Gastroesophageal sphincter (tissue), 4 donors: Measurements from ENCODE around the gene CACNA1C. TPM values are rescaled to one million over a fixed set of nuclear protein-coding genes. Genes with fewer than 3 reads are reported as not detected.

Source experiments
- ATAC-seq: fragments of 150-250 bp; one replicate; pipeline ENCODE4 v1.9.1; 2016; ENCODE audit warnings: mild to moderate bottlenecking, moderate library complexity
- H3K27ac ChIP-seq, 4 donors: fragments of 200-600 bp; sonication (generic) in 3 of 4; 1 replicate in 3 of 4; 2 replicates in 1 of 4; pipeline ENCODE4 v1.5.1; 2016 to 2019
- H3K27me3 ChIP-seq: fragments of 200-600 bp; sonication (generic); one replicate; pipeline ENCODE4 v1.5.1; 2019
- H3K36me3 ChIP-seq, 2 donors: fragments of 200-600 bp; sonication (generic); one replicate each; pipeline ENCODE4 v1.5.1; 2019; ENCODE audit warnings: control low read depth in 1 of 2
- H3K4me1 ChIP-seq, 3 donors: fragments of 200-600 bp; sonication (generic); 1 replicate in 2 of 3; 2 replicates in 1 of 3; pipeline ENCODE4 v1.5.1; 2016 to 2019; ENCODE audit warnings: control low read depth in 2 of 3
- H3K4me3 ChIP-seq, 2 donors: fragments of 200-600 bp; sonication (generic); one replicate each; pipeline ENCODE4 v1.5.1; 2019; ENCODE audit warnings: mild to moderate bottlenecking in 1 of 2, moderate library complexity in 1 of 2
- H3K9me3 ChIP-seq, 3 donors: fragments of 200-600 bp; sonication (generic); one replicate each; pipeline ENCODE4 v1.5.1; 2017 to 2019; ENCODE audit warnings: control low read depth in 2 of 3
- CTCF ChIP-seq, 4 experiments: fragments of 200-600 bp in 2 of 4; fragments of 450-650 bp in 2 of 4; sonication (generic) in 1 of 4; IDR thresholded peaks; one replicate each; pipeline ENCODE4 v1.5.1; 2017 to 2019; ENCODE audit warnings: antibody characterized with exemption in 4 of 4, mild to moderate bottlenecking in 2 of 4, moderate library complexity in 2 of 4
- EP300 ChIP-seq: sonication (generic); formaldehyde crosslinking; IDR thresholded peaks from one replicate; pipeline ENCODE4 v1.6.1; 2017; ENCODE audit warnings: antibody characterized with exemption, mild to moderate bottlenecking
- POLR2A ChIP-seq, 2 donors: fragments of 450-650 bp; IDR thresholded peaks; one replicate each; pipeline ENCODE4 v1.6.1; 2017; ENCODE audit warnings: antibody characterized with exemption in 2 of 2, mild to moderate bottlenecking in 2 of 2, moderate library complexity in 1 of 2
- POLR2AphosphoS5 ChIP-seq: sonication (generic); formaldehyde crosslinking; IDR thresholded peaks from one replicate; pipeline ENCODE4 v1.6.1; 2017; ENCODE audit warnings: antibody characterized with exemption
- WGBS, 2 donors: methylation state at CpG; one replicate each; pipeline ENCODE4 v1.1.5; 2018; ENCODE audit warnings: low coverage in 1 of 2; 5-methylcytosine and 5-hydroxymethylcytosine counted together
- total RNA-seq, 4 donors: library from RNA; depleted of rRNA; stranded (reverse); fragments of >200 nt; gene quantifications; one replicate each; pipeline ENCODE4 v1.1.0, GENCODE V29; 2016

The CACNA1C gene
- total RNA-seq, 4 donors from 2014 or later: 22.9 to 96.2 (median 41.4) TPM

GRCh38 chr12:2247120-2247519 is 194.3 kb downstream of the CACNA1C start:
- H3K4me3 ChIP-seq: no peak overlapping the region
- WGBS, 2 donors: 50 to 83% methylated on average over 3 to 7 of the region's 7 CpGs
- no peaks in the 10 kb centered on the region for H3K36me3 ChIP-seq
- H3K4me1 ChIP-seq: peaks cover 7 to 92% (median 19%) of the 10 kb centered on the region in 3 donors
- H3K27me3 ChIP-seq: no peaks in the 10 kb centered on the region
- no peak for ATAC-seq
- H3K9me3 ChIP-seq: no peaks in the 10 kb centered on the region
- peak overlapping the region in 3 of 4 donors; percentile 84 to 88 (median 85) for H3K27ac ChIP-seq
- TF ChIP-seq EP300 (no peak), POLR2A (IDR thresholded peaks at IDR 0.05) (no peak), CTCF (IDR thresholded peaks at IDR 0.05) (no peak), POLR2AphosphoS5 (no peak)

DNA sequence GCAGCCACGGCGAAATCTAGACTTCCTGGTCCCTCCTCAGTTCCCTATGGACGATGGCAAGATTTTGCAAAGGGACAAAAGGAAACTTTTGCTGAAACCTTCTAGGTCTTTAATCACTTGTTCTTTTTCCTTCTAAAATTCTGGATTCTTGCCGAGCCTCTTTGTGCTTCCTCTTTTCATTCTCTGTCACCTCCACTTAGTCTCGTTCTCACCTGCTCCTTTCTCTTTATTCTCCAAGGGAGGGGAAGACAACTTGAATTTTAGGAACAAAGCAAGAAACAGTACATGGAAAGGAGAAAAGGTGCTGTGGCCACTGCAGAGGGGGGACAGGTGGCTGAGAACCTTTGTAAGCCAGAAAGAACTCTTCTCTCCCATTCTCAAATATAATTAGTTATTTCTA is 194.8 kb downstream of the CACNA1C start:
- H3K36me3 ChIP-seq: no peaks in the 10 kb centered on the region
- H3K4me1 ChIP-seq: peaks cover 7 to 95% (median 19%) of the 10 kb centered on the region in 3 donors
- ATAC-seq: no peak
- TF ChIP-seq POLR2AphosphoS5: no peak
- no peak for TF ChIP-seq CTCF (IDR thresholded peaks at IDR 0.05)
- no peak for TF ChIP-seq POLR2A (IDR thresholded peaks at IDR 0.05)
- no peak for TF ChIP-seq EP300
- no peaks in the 10 kb centered on the region for H3K9me3 ChIP-seq
- no peak overlapping the region for H3K4me3 ChIP-seq
- peak overlapping the region in 3 of 4 donors; percentile 84 to 88 (median 85) for H3K27ac ChIP-seq
- H3K27me3 ChIP-seq: no peaks in the 10 kb centered on the region
- 32 to 51% methylated on average over 3 to 5 of the region's 5 CpGs for WGBS, 2 donors

GRCh38 chr12:2248087-2248900 is 195.5 kb downstream of the CACNA1C start:
- H3K4me3 ChIP-seq: no peak overlapping the region
- 27 to 49% methylated on average over 6 to 13 of the region's 17 CpGs for WGBS, 2 donors
- H3K27ac ChIP-seq: peak overlapping the region; percentile 76 to 88 (median 84)
- H3K27me3 ChIP-seq: no peaks in the 10 kb centered on the region
- no peaks in the 10 kb centered on the region for H3K36me3 ChIP-seq
- H3K4me1 ChIP-seq: peaks cover 7 to 100% (median 19%) of the 10 kb centered on the region in 3 donors
- no peaks in the 10 kb centered on the region for H3K9me3 ChIP-seq
- peak; percentile 80 for ATAC-seq
- TF ChIP-seq POLR2A (IDR thresholded peaks at IDR 0.05): no peak
- no peak for TF ChIP-seq CTCF (IDR thresholded peaks at IDR 0.05)
- TF ChIP-seq EP300: no peak
- peak; percentile 96 for TF ChIP-seq POLR2AphosphoS5

- Histone ChIP-seq H3K4me3 (no peak overlapping the region), H3K9me3 (no peaks in the 10 kb centered on the region), H3K36me3 (no peaks in the 10 kb centered on the region), H3K4me1 (peaks cover 7 to 100% (median 19%) of the 10 kb centered on the region in 3 donors), H3K27ac (peak overlapping the region; percentile 76 to 88 (median 84)), H3K27me3 (no peaks in the 10 kb centered on the region)
- no peak for ATAC-seq
- WGBS, 2 donors: 21 to 41% methylated on average over 2 to 8 of the region's 8 CpGs
- peak; percentile 3 for TF ChIP-seq POLR2AphosphoS5
- no peak for TF ChIP-seq CTCF (IDR thresholded peaks at IDR 0.05)
These were observed 196.2 kb downstream of the CACNA1C start for GRCh38 chr12:2248901-2249381.

GRCh38 chr12:2250797-2251196 is 198.0 kb downstream of the CACNA1C start:
- no peaks in the 10 kb centered on the region for H3K9me3 ChIP-seq
- no peak for ATAC-seq
- 51 to 54% methylated on average over 4 to 5 of the region's 5 CpGs for WGBS, 2 donors
- no peaks in the 10 kb centered on the region for H3K27me3 ChIP-seq
- H3K4me3 ChIP-seq: no peak overlapping the region
- TF ChIP-seq EP300 (no peak), CTCF (IDR thresholded peaks at IDR 0.05) (no peak), POLR2A (IDR thresholded peaks at IDR 0.05) (no peak), POLR2AphosphoS5 (no peak)
- peaks cover 4 to 92% (median 10%) of the 10 kb centered on the region in 3 donors for H3K4me1 ChIP-seq
- peak overlapping the region in 3 of 4 donors; percentile 84 to 88 (median 85) for H3K27ac ChIP-seq
- H3K36me3 ChIP-seq: no peaks in the 10 kb centered on the region
